Gastrocnemius medialis (tissue), 4 donors: Measurements from ENCODE around the gene GOLPH3.

Experiments
- POLR2A ChIP-seq, 2 donors: fragments of 450-650 bp; IDR thresholded peaks; one replicate each; pipeline ENCODE4 v1.6.1; 2017; ENCODE audit warnings: antibody characterized with exemption in 2 of 2, mild to moderate bottlenecking in 2 of 2, moderate library complexity in 2 of 2
- TF ChIP-seq, protein P1 (sequence below), 5 experiments: fragments of 450-650 bp in 3 of 5; fragments of 200-600 bp in 2 of 5; sonication (generic) in 2 of 5; IDR thresholded peaks in 4 of 5; conservative IDR thresholded peaks in 1 of 5; 1 replicate in 4 of 5; 2 replicates in 1 of 5; pipeline ENCODE4 v1.5.1; 2016 to 2019; ENCODE audit warnings: antibody characterized with exemption in 5 of 5, mild to moderate bottlenecking in 3 of 5, moderate library complexity in 3 of 5

DNA sequence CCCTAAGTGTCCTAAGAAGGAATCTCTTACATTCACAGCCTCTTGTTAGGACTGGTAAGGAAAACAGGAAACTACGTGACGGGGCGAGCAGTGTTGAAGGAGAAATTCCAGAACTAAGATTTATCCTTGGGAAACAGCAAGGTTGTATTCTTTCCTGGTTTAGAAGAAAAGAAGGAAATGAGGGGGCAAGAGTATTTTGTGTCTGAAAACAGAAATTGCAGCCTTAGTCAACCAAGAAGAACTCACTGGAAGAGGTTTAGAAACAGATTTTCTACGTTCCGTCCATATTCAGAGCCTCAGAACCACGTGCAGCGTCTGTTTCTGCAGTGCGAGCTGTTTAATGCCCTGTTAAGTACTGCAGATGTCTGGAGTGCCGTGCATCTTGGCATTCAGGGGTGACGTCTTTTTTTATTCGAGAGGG, 75.2 kb downstream of the GOLPH3 start:
- TF ChIP-seq, protein P1, sequence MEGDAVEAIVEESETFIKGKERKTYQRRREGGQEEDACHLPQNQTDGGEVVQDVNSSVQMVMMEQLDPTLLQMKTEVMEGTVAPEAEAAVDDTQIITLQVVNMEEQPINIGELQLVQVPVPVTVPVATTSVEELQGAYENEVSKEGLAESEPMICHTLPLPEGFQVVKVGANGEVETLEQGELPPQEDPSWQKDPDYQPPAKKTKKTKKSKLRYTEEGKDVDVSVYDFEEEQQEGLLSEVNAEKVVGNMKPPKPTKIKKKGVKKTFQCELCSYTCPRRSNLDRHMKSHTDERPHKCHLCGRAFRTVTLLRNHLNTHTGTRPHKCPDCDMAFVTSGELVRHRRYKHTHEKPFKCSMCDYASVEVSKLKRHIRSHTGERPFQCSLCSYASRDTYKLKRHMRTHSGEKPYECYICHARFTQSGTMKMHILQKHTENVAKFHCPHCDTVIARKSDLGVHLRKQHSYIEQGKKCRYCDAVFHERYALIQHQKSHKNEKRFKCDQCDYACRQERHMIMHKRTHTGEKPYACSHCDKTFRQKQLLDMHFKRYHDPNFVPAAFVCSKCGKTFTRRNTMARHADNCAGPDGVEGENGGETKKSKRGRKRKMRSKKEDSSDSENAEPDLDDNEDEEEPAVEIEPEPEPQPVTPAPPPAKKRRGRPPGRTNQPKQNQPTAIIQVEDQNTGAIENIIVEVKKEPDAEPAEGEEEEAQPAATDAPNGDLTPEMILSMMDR (IDR thresholded peaks at IDR 0.05 in 4 of 5, conservative IDR thresholded peaks at IDR 0.05 in 1 of 5), result no peak
- no peak for TF ChIP-seq POLR2A (IDR thresholded peaks at IDR 0.05)
